Activated CD4-positive, alpha-beta T cell treated with anti-CD3 and anti-CD28 coated beads, Interleukin-2, amount 50 U/mL, for 24 hours (primary cell): ENCODE results near the gene PODXL2.
"Not testable (repeated sequence)": the region's sequence is repeated elsewhere in the genome, so short reads cannot be mapped to it uniquely, and the experiment has no call there.

Experiments used
- DNase-seq, 2 donors: peaks; one replicate each; pipeline ENCODE4 v3.0.0-alpha.2; 2020; ENCODE audit warnings: low read depth in 1 of 2, low spot score in 1 of 2

Gene PODXL2

DNA sequence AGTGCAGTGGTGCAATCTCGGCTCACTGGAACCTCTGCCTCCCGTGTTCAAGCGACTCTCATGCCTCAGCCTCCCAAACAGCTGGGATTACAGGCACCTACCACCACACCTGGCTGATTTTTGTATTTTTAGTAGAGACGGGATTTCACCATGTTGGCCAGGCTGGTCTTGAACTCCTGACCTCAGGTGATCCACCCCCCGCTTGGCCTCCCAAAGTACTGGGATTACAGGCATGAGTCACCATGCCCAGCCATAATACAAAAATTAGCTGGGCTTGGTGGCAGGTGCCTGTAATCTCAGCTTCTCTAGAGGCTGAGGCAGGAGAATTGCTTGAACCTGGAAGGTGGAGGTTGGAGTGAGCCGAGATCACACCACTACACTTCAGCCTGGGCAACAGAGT, 26.0 kb downstream of the PODXL2 start:
- DNase-seq, result not testable (repeated sequence)

DNA sequence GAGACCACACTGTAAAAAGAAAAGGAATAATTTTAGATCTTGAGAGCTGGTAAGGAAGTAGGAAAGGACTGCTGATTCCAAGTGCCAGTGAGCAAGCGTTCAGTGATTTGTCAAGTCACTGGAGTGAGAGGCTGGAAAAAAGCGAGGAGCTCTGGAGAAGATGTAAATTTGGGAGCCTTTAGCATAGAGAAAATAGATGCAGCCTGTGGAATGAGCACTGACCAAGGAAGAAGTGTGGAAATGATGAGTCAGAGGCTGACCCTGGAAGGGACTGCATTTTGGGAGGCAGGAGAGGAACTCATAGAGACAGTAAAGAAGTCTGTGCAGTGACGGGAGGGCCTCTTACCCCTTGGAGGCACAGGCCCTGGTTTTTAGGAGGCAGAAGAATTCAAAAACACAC, 26.7 kb downstream of the PODXL2 start:
- no peak for DNase-seq

DNA sequence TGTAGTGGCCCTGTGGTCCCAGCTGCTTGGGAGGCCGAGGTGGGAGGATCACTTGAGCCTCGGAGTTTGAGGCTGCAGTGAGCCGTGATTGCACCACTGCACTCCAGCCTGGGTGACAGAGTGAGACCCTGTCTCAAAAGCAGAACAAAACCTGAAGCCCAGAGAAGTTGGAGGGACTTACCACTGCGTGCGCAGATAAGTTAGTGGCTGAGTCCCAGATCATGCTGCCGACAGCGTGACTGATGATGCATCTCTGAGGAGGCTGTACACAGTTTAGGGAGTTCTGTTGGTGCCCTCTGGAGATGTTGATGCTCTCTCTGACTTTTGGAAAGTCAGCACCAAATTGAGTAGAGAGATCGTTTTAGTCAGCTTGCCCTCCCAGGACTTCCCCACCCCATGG, 27.9 kb downstream of the PODXL2 start:
- no peak for DNase-seq

DNA sequence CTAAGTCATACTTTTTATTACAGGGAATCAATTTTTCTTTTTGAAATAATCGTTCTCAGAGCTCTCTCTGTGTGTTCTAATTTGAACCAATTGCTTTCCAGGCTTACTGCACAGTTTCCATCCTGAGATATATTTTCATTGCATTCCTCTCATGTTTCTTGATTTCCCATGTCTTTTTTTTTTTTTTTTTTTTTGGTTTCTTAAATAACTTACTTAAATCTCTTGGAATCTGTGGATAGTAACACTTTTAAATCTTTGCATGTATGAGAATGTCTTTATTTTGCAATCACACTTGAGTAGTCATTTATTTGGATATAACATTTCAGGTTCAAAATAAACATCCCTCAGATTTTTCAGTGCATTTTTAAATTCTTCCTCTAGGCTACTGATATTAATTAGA, 29.2 kb downstream of the PODXL2 start:
- no peak for DNase-seq

DNA sequence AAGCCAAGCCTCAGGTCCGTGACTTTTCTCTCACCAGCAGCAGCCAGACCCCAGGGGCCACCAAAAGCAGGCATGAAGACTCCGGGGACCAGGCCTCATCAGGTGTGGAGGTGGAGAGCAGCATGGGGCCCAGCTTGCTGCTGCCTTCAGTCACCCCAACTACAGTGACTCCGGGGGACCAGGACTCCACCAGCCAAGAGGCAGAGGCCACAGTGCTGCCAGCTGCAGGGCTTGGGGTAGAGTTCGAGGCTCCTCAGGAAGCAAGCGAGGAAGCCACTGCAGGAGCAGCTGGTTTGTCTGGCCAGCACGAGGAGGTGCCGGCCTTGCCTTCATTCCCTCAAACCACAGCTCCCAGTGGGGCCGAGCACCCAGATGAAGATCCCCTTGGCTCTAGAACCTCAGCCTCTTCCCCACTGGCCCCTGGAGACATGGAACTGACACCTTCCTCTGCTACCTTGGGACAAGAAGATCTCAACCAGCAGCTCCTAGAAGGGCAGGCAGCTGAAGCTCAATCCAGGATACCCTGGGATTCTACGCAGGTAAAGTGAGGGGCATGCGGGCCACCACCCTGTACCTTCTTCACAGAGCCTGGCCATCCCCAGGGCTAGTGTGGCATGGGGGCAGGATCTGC, 31.8 kb downstream of the PODXL2 start:
- DNase-seq, result no peak

DNA sequence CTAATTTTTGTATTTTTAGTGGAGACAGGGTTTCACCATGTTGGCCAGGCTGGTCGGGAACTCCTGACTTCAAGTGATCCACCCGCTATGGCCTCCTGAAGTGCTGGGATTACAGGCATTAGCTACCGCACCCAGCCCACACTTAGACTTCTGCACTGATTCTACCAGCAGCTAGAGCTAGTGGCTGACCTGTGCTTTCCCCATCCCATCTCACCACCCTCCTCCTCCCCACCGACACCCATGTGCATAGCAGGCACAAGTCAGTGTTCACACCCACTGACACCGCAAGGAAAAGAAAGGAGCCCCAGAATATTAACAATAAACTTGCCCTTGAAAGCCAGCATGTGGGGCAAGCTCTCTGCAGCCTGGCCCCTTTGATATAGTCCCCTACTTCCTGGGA, 32.6 kb downstream of the PODXL2 start:
- DNase-seq, result no peak

DNA sequence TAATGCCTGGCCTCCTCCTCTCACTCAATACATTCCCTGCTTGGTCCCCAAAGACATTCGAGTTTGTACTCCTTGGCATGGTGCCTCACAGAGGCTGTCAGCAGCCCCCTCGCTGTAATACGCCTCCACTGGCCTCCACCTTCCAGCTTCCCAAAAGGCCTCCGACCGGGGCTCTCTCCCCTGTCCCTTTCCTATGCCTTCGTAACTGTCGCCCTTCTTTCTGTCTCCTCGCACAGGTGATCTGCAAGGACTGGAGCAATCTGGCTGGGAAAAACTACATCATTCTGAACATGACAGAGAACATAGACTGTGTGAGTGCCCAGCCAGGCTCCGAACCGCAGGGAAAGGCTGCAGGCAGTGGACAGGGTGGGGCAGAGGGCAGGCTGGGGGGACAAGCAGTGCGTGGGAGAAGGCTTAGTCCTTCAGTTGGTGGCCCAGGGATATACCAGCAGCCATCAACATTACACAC, 33.0 kb downstream of the PODXL2 start:
- no peak for DNase-seq

DNA sequence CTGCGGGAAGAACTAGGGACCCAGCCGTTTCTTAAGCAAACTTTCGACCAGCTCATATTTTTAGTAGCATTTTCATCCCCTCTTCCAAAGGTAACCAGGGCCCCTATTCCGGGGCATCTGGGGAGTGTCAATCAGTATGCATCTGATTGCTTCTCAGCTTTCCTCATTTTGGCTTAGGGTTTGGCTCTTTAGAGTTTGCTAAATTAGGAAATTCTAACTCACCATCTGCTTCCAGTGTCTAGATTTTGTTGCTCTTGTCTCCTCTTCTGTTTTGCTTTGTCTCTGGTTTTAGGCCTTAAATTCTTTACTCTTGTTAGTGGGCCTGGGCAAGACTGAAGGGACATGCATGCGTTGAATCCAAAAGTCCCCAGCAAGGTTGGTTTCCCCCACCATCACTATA, 34.2 kb downstream of the PODXL2 start:
- DNase-seq, result no peak

DNA sequence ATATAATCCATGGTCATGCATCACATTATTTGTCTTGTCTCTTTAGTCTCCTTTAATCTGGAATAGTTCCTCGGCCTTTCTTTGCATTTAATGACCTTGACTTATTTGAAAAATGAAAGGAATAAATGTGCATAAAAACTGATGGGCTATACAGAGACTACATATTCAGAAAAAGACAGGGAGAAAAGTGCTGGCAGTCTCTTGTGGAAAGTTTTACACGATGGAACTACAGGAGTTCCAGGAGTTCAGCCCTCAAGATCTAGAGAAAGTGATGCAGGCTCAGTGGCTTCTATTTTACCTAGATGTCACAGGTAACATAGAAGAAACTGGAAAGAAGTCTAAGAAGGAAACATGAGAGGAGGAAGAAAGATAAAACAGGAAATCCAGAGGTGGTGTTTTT, 36.2 kb downstream of the PODXL2 start:
- DNase-seq, result no peak

DNA sequence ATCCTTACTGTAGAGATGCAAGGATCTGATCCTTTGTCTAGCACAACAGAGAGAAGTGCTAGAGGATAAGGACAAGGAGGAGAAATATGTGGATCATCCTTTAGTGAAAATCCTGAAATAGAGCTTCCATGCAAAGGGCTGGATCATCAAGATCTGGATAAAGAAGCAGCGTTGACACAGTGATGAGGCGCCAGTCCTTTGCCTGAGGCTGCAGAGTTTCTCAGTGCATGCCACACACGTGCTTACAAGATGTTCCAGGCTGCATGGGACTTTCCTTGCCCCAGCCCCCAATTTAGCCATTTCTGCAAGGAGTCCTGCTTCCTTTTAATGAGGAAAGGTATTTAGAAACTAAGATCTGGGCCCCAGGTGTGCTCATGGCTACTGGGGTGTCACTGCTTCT, 36.6 kb downstream of the PODXL2 start:
- DNase-seq, result no peak

DNA sequence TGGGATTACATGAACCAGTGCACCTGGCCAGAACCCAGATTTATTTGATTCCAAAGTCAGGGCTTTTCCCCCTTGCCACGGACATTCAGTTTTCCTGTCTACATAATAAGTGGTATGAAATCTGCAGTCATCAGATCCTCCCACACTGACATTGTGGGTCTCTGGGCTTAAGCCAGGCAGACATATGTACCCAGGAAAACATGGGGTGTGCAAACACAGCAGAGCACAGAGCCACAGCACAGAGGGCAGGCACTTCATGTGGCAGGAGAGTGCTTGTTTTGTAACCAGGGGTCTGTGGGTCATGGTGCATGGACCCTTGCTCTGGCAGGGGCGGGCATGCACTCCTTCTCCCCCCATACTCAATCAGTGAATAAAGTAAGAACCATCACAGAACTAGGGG, 37.7 kb downstream of the PODXL2 start:
- DNase-seq, result no peak

DNA sequence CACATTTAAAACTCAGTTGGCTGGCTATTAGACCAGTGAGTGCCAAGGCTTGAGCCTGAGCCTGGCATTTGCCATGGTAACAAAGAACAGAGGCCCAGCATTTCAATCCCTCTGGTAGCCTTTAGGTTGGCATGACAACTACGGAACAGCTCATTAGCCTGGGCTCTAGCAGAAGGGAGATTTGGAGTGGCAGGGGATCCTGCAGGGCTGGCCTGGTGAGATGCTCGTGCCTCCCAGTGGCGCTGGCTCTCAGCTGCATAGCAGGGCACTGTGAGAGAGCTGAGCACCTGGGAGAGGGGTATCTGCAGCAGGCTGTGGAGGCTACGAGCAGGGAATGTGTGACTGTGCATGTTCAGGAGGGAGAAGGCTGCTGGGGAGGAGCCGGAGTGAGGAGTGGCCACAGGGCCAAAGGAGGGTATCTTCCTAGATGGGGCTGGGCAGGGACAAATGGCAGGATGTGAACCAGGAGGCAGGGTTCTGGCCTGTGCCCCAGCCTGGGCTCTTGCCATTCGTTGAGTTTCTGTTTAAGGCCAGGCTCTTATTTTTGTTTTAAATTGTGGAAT, 38.2 kb downstream of the PODXL2 start:
- no peak for DNase-seq

DNA sequence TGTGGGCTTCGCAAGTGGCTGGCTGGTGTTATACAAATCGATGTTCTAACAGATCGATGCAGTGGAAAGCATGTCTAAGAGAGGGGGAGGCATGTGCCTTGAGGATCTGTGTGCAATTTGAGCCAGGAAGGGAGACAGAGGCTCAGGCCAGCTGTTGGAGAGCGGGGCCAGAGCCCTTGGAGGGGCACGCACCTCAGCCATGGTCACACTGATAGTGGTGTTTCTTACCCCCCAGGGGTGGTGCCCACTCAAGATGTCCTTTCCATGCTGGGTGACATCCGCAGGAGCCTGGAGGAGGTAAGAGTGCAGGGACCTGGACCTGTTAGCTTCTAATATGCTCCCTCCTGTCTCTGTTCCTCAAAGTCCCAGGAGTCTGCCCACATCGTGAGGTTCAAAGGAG, 39.9 kb downstream of the PODXL2 start:
- no peak for DNase-seq

DNA sequence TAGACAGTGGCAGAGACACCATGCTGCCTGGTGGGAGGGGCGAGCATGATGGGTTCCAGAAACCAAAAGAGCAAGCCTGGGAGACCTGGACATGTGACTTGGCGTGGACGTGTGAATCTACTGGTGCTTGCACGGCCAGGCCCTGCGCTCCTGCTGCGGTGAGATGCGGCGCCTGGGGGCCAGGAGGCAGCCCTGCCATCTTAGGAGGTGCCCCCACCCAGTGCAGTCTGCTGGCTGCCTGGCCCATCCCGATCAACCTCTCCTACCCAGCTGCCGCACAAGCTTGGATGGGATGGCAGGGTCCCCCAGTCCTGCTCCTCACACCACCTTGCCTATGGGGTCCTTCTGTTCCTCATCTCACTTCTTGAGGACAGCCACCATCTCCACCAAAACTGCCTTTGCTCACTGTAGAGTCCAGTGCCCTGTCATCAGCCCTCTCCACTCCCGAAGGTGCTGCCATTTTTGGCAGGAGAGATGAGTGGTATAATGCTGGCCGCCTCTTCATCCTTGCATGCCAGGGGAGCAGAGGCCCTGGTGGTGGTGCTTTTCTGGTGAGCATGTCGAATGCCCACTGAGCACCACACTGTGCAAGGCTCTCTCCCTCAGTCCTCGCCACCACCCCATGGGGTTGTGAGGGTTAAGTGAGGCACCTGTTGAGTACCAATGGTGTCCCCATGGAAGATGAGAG, 40.7 kb downstream of the PODXL2 start:
- no peak for DNase-seq

DNA sequence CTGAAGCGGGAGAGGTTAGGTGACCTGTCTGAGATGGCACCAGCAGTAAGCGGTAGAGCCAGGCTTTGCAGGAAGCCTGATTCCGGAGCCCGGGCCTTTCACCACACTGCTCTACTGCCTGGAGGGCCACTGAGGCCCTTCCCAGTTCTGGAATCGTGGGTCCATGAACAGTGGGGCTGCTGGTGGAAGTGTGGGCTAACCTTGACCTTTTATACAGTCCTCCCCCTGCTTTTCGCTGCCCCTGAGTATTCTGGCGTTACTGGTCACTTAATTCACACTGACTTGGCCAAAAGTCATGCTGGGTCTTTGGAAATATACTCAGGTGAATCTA, 41.2 kb downstream of the PODXL2 start:
- no peak for DNase-seq

DNA sequence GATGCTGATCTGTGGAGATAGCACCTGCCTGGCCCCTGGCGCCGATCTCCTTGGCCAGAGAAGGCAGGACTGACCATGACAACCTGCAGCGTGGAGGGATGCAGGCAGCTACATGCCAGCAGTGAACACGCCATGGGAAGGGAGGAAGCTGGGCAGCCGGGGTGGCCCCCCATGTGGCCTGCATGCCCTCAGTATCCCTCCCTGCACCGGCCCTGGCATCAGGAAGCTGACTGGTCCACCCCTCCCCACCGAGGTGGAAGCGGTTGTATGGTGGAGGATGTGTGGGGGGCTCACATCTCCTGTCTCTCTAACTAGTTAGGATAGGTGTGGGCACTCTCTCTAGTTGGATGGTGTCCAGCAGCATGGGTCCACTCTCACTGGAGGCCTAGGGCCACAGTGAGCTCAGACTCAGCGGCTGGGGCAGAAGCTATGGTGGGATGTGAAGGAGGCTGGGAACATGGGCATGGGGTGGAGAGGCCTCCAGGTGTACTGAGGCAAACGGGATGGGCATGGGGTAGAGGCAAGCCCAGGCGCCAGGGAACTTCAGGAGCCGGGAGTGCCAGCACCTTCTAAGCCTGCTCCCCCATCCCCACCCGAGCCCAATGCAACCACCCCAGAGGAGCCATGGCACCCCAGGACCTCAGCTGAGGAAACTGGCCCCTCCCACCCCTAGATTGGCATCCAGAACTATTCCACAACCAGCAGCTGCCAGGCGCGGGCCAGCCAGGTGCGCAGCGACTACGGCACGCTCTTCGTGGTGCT, 42.0 kb downstream of the PODXL2 start:
- no peak for DNase-seq

DNA sequence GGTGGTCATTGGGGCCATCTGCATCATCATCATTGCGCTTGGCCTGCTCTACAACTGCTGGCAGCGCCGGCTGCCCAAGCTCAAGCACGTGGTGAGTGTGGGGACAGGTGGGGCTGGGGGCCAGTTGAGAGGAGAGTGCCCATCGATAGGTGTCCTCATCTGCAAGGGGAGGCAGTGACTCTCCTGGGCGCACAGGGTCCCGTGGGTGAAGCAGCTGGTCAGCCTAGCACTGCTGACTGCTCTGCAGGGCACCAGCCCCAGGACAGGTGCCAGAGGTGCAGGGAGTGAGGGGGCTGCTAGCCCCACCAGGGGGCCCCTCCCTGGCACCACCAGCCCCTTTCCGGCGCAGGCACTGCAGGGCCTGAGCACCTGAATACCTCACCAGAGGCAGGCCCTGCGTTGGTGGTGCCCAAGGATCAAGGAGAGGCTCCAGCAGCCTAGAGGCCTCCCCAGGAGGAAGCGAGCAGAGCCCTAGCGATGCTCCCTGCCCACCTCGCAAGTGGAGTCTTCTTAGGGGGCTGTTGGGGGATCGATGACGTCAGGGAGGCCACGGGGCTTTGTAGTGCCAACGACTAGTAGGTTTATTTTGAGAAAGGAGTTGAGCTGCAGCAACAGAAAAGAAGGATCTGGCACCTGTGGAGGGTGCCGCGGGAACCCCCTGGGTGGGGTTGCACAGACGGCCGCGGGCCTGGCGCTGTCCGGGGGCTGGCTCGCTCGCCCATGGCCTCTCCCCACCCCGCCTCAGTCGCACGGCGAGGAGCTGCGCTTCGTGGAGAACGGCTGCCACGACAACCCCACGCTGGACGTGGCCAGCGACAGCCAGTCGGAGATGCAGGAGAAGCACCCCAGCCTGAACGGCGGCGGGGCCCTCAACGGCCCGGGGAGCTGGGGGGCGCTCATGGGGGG, 42.8 kb downstream of the PODXL2 start:
- no peak for DNase-seq

DNA sequence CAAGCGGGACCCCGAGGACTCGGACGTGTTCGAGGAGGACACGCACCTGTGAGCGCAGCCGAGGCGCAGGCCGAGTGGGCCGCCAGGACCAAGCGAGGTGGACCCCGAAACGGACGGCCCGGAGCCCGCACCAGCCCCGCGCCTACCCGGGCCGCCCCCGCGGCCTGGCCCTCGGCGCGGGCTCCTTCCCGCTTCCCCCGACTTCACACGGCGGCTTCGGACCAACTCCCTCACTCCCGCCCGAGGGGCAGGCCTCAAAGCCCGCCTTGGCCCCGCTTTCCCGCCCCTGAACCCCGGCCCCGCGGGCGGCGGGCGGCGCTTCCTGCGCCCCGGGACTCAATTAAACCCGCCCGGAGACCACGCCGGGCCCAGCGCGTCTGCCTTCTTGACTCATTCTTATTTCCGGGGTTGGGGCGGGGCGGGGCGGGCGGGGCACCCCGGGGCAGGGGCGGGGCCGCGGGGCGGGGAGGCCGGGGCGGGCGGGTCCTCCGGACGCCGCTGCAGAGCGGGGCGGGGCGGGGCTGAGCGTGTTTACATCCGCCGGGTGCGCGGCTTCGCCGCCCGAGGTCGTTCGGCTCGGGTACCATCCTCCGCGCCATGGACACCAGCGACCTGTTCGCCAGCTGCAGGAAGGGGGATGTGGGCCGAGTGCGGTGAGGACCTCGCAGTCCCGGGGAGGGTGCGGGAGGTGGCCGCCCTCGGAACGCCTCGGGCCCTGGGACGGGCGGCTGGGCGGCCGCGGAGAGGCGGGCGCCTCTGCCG, 43.6 kb downstream of the PODXL2 start, which contains the start of gene ABTB1:
ABTB1 (plus strand) TSS at position 524 of the 762 bp plus-strand sequence; CDS start at position 598, 74 bp downstream.
- peak; percentile 67 to 76 for DNase-seq

DNA sequence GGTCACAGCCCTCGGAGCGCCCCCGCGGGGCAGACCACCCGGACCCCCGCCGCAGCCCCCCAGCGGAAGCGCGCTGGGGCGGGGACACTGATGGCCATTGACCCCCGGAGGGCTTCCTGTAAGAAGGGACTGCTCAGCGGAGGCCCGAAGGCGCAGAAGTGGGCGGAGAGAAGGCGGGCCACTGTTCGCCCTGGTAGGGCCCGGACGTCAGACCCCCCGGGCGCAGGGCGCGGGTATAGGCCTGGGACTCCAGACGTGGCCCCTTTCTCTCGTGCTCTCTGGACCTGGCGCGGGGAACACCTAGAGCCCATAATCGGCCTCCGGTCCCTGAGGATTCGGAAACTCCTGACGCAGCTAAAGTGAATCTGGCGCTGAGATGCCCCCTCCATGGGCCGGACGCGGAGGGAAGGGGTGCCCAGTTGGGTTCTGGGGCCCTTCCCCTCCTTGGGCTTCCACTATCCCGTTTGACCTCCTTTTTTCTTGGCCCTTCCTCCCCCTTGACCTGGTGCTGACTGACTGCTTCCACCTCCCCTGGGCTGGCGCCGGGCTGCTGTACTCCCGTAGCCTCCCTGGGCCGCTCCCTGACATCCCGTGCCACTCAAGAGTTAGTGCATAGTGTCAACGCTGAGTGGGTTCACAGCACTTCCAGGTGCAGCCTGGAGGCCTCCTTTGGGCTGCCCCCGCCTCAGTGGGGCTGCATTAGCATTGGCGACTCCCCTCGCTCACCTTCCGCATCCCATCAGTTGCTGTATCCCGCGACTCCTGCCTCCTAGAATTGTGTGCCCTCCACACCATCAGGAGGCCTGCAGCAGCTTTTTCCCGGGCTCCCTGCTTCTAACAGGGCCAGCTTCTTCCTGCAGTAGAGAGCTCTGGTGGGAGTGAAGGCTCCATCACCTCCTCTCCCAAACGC, 44.5 kb downstream of the PODXL2 start:
- DNase-seq, result no peak
